Natural killer cell treated with Interleukin-12 subunit alpha and Interleukin-12 subunit beta and Interleukin-15 and Interleukin-18, amount 100 ng/mL, for 72 hours (primary cell): ENCODE results near the gene SCT. TPM values are rescaled to one million over a fixed set of nuclear protein-coding genes. Genes with fewer than 3 reads are reported as not detected.

Experiments used
- ATAC-seq, 2 donors: fragments of 150-1000 bp; cut with Tn5 transposase in 1 of 2; sonication (Bioruptor Pico), chemical (Tn5 transposase) in 1 of 2; 2 replicates each; pipeline ENCODE4 v1.10.0; 2021
- DNase-seq: peaks from one replicate; pipeline ENCODE4 v3.0.0; 2022; ENCODE audit warnings: low spot score
- H3K27ac Mint-ChIP-seq, 2 donors: 1 replicate in 1 of 2; 2 replicates in 1 of 2; pipeline ENCODE4 v1.8.0; 2022; ENCODE audit warnings: mixed read lengths in 2 of 2, mild to moderate bottlenecking in 1 of 2, moderate library complexity in 1 of 2
- H3K27me3 Mint-ChIP-seq, 2 donors: 1 replicate in 1 of 2; 2 replicates in 1 of 2; pipeline ENCODE4 v1.8.0; 2022; ENCODE audit warnings: mixed read lengths in 2 of 2
- H3K36me3 Mint-ChIP-seq: one replicate; pipeline ENCODE4 v1.8.0; 2022; ENCODE audit warnings: mixed read lengths
- H3K4me1 Mint-ChIP-seq, 2 donors: 1 replicate in 1 of 2; 2 replicates in 1 of 2; pipeline ENCODE4 v1.8.0; 2022; ENCODE audit warnings: low read depth in 2 of 2, mixed read lengths in 2 of 2, mild to moderate bottlenecking in 1 of 2
- H3K4me3 Mint-ChIP-seq: one replicate; pipeline ENCODE4 v1.8.0; 2022; ENCODE audit warnings: mixed read lengths
- H3K9me3 Mint-ChIP-seq: 2 replicates; pipeline ENCODE4 v1.8.0; 2022; ENCODE audit warnings: mixed read lengths
- total RNA-seq, 2 donors: library from RNA; stranded (reverse); gene quantifications; one replicate each; pipeline ENCODE4 v1.2.3, GENCODE V29; 2022

SCT gene
- total RNA-seq, 2 donors from 2014 or later: not detected

GRCh38 chr11:605286-606129 is 21.5 kb downstream of the SCT start:
- no peak overlapping the region for H3K4me3 Mint-ChIP-seq
- ATAC-seq: no peak
- no peaks in the 10 kb centered on the region for H3K27me3 Mint-ChIP-seq
- H3K4me1 Mint-ChIP-seq: no peaks in the 10 kb centered on the region
- no peaks in the 10 kb centered on the region for H3K36me3 Mint-ChIP-seq
- DNase-seq: no peak
- no peaks in the 10 kb centered on the region for H3K9me3 Mint-ChIP-seq
- H3K27ac Mint-ChIP-seq: no peak overlapping the region

GRCh38 chr11:603154-603553 is 23.8 kb downstream of the SCT start:
- ATAC-seq: no peak
- no peaks in the 10 kb centered on the region for H3K9me3 Mint-ChIP-seq
- no peak for DNase-seq
- no peaks in the 10 kb centered on the region for H3K4me1 Mint-ChIP-seq
- no peaks in the 10 kb centered on the region for H3K36me3 Mint-ChIP-seq
- H3K27me3 Mint-ChIP-seq: no peaks in the 10 kb centered on the region
- H3K27ac Mint-ChIP-seq: no peak overlapping the region
- H3K4me3 Mint-ChIP-seq: no peak overlapping the region

- Mint-ChIP-seq H3K27me3 (no peaks in the 10 kb centered on the region), H3K9me3 (no peaks in the 10 kb centered on the region), H3K27ac (no peak overlapping the region), H3K36me3 (no peaks in the 10 kb centered on the region), H3K4me1 (peaks cover 0 to 6% of the 10 kb centered on the region in 2 donors), H3K4me3 (no peak overlapping the region)
- DNase-seq: no peak
- ATAC-seq: no peak
Observed at GRCh38 chr11:601573-602245, 25.3 kb downstream of the SCT start.

GRCh38 chr11:598005-598680 is 28.8 kb downstream of the SCT start:
- peaks cover 0 to 19% of the 10 kb centered on the region in 2 donors for H3K4me1 Mint-ChIP-seq
- peaks cover 4% of the 10 kb centered on the region for H3K36me3 Mint-ChIP-seq
- H3K27me3 Mint-ChIP-seq: no peaks in the 10 kb centered on the region
- H3K4me3 Mint-ChIP-seq: no peak overlapping the region
- no peak overlapping the region for H3K27ac Mint-ChIP-seq
- DNase-seq: no peak
- no peak for ATAC-seq
- H3K9me3 Mint-ChIP-seq: no peaks in the 10 kb centered on the region

GRCh38 chr11:597166-597725 is 29.7 kb downstream of the SCT start:
- Mint-ChIP-seq H3K27ac (peak overlapping the region in 1 of 2 donors; percentile 27), H3K4me3 (no peak overlapping the region), H3K9me3 (no peaks in the 10 kb centered on the region), H3K27me3 (no peaks in the 10 kb centered on the region), H3K4me1 (peaks cover 0 to 19% of the 10 kb centered on the region in 2 donors), H3K36me3 (peaks cover 4% of the 10 kb centered on the region)
- DNase-seq (no peak), ATAC-seq (no peak)

- no peak for DNase-seq
- Mint-ChIP-seq H3K27ac (no peak overlapping the region), H3K4me3 (no peak overlapping the region), H3K36me3 (peaks cover 4% of the 10 kb centered on the region), H3K27me3 (no peaks in the 10 kb centered on the region), H3K4me1 (peaks cover 0 to 19% of the 10 kb centered on the region in 2 donors), H3K9me3 (no peaks in the 10 kb centered on the region)
- ATAC-seq: peak; percentile 72 to 75
Observed at GRCh38 chr11:596374-596773, 30.6 kb downstream of the SCT start.

GRCh38 chr11:595400-595799 is 31.6 kb downstream of the SCT start:
- Mint-ChIP-seq H3K4me1 (peaks cover 0 to 19% of the 10 kb centered on the region in 2 donors), H3K4me3 (no peak overlapping the region), H3K27ac (no peak overlapping the region), H3K27me3 (no peaks in the 10 kb centered on the region), H3K36me3 (peaks cover 4% of the 10 kb centered on the region), H3K9me3 (no peaks in the 10 kb centered on the region)
- ATAC-seq (no peak), DNase-seq (no peak)

- Mint-ChIP-seq H3K27me3 (no peaks in the 10 kb centered on the region), H3K27ac (no peak overlapping the region), H3K9me3 (no peaks in the 10 kb centered on the region), H3K4me1 (peaks cover 0 to 28% of the 10 kb centered on the region in 2 donors), H3K4me3 (no peak overlapping the region), H3K36me3 (peaks cover 14% of the 10 kb centered on the region)
- DNase-seq (no peak), ATAC-seq (no peak)
Observed at GRCh38 chr11:593347-593746, 33.6 kb downstream of the SCT start.

- H3K36me3 Mint-ChIP-seq: peaks cover 14% of the 10 kb centered on the region
Observed at GRCh38 chr11:592918-593317, 34.1 kb downstream of the SCT start.

GRCh38 chr11:592501-592900 is 34.5 kb downstream of the SCT start:
- DNase-seq: no peak
- ATAC-seq: no peak
- Mint-ChIP-seq H3K4me1 (peaks cover 7 to 33% of the 10 kb centered on the region in 2 donors), H3K27me3 (no peaks in the 10 kb centered on the region), H3K36me3 (peaks cover 14% of the 10 kb centered on the region), H3K27ac (peak overlapping the region in 1 of 2 donors; percentile 60), H3K9me3 (no peaks in the 10 kb centered on the region), H3K4me3 (no peak overlapping the region)

More at GRCh38 chr11:592918-593317, 34.1 kb downstream of the SCT start:
- DNase-seq: no peak
- no peak overlapping the region for H3K27ac Mint-ChIP-seq
- H3K4me1 Mint-ChIP-seq: peaks cover 3 to 31% of the 10 kb centered on the region in 2 donors
- no peak overlapping the region for H3K4me3 Mint-ChIP-seq
- H3K9me3 Mint-ChIP-seq: no peaks in the 10 kb centered on the region
- no peak for ATAC-seq
- no peaks in the 10 kb centered on the region for H3K27me3 Mint-ChIP-seq

- no peak overlapping the region for H3K27ac Mint-ChIP-seq
Observed at GRCh38 chr11:590997-591396, 36.0 kb downstream of the SCT start.

GRCh38 chr11:589798-590197 is 37.2 kb downstream of the SCT start:
- ATAC-seq: no peak
- no peak for DNase-seq
- H3K4me3 Mint-ChIP-seq: no peak overlapping the region
- no peaks in the 10 kb centered on the region for H3K27me3 Mint-ChIP-seq
- H3K27ac Mint-ChIP-seq: no peak overlapping the region
- peaks cover 16 to 27% of the 10 kb centered on the region in 2 donors for H3K4me1 Mint-ChIP-seq
- H3K36me3 Mint-ChIP-seq: peaks cover 14% of the 10 kb centered on the region
- no peaks in the 10 kb centered on the region for H3K9me3 Mint-ChIP-seq

More at GRCh38 chr11:590997-591396, 36.0 kb downstream of the SCT start:
- peaks cover 14% of the 10 kb centered on the region for H3K36me3 Mint-ChIP-seq
- ATAC-seq (no peak), DNase-seq (no peak)
- peaks cover 16 to 29% of the 10 kb centered on the region in 2 donors for H3K4me1 Mint-ChIP-seq
- H3K9me3 Mint-ChIP-seq: no peaks in the 10 kb centered on the region
- H3K4me3 Mint-ChIP-seq: no peak overlapping the region
- H3K27me3 Mint-ChIP-seq: no peaks in the 10 kb centered on the region

- Mint-ChIP-seq H3K27ac (peak overlapping the region; percentile 76 to 90), H3K27me3 (no peaks in the 10 kb centered on the region), H3K4me1 (peaks cover 16 to 27% of the 10 kb centered on the region in 2 donors), H3K9me3 (no peaks in the 10 kb centered on the region), H3K36me3 (peaks cover 10% of the 10 kb centered on the region), H3K4me3 (peak overlapping the region; percentile 55)
- no peak for DNase-seq
- peak; percentile 93 to 96 for ATAC-seq
Observed at GRCh38 chr11:587978-588380, 39.0 kb downstream of the SCT start.
